ENCODE measurements around the gene SLIT3.

The SLIT3 gene

DNA sequence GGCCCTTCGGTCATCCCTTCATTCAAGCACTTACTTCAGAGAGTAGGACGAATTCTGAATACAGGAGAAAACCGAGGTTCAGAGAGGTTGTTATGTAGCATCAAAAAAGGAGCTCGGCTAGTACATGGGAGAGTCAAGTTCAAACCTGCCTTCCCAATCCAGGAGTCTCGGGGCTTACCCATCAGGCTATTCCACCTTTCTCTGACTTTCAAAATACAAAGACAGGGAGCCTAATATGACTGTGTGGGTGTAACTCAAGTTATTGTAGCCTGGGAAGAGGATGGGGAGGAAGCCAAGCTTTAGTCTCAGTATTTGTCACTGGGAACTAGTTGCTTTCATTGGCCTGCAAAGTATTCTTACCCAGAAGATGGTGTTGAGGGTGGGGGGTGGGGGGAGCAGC is 447.0 kb downstream of the SLIT3 start:
- peaks cover 15% of the 10 kb centered on the region for H3K27me3 ChIP-seq (ENCODE audit: insufficient read depth, poor library complexity, severe bottlenecking)
- DNase-seq (ENCODE audit: low read depth in 1 of 2, low spot score in 1 of 2), result no peak
- no peak overlapping the region for H3K27ac ChIP-seq (replicated peaks)
- H3K4me3 ChIP-seq (replicated peaks; ENCODE audit: insufficient read depth, low read length), result no peak overlapping the region
- TF ChIP-seq SPI1 (IDR thresholded peaks at IDR 0.05; ENCODE audit: borderline replicate concordance, low read depth) (no peak), CTCF (IDR thresholded peaks at IDR 0.05; ENCODE audit: insufficient read depth, low read length) (no peak), POLR2AphosphoS5 (IDR thresholded peaks at IDR 0.05; ENCODE audit: low read depth) (no peak), GABPA (IDR thresholded peaks at IDR 0.05; ENCODE audit: low read depth) (no peak)
- TF ChIP-seq, protein P1, sequence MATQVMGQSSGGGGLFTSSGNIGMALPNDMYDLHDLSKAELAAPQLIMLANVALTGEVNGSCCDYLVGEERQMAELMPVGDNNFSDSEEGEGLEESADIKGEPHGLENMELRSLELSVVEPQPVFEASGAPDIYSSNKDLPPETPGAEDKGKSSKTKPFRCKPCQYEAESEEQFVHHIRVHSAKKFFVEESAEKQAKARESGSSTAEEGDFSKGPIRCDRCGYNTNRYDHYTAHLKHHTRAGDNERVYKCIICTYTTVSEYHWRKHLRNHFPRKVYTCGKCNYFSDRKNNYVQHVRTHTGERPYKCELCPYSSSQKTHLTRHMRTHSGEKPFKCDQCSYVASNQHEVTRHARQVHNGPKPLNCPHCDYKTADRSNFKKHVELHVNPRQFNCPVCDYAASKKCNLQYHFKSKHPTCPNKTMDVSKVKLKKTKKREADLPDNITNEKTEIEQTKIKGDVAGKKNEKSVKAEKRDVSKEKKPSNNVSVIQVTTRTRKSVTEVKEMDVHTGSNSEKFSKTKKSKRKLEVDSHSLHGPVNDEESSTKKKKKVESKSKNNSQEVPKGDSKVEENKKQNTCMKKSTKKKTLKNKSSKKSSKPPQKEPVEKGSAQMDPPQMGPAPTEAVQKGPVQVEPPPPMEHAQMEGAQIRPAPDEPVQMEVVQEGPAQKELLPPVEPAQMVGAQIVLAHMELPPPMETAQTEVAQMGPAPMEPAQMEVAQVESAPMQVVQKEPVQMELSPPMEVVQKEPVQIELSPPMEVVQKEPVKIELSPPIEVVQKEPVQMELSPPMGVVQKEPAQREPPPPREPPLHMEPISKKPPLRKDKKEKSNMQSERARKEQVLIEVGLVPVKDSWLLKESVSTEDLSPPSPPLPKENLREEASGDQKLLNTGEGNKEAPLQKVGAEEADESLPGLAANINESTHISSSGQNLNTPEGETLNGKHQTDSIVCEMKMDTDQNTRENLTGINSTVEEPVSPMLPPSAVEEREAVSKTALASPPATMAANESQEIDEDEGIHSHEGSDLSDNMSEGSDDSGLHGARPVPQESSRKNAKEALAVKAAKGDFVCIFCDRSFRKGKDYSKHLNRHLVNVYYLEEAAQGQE (IDR thresholded peaks at IDR 0.05; ENCODE audit: insufficient replicate concordance, low read depth), result no peak

GRCh38 chr5:168852329-168852728 is 448.6 kb downstream of the SLIT3 start:
- no peak overlapping the region for H3K4me3 ChIP-seq (replicated peaks; ENCODE audit: insufficient read depth, low read length)
- H3K27ac ChIP-seq (replicated peaks), result no peak overlapping the region
- TF ChIP-seq POLR2AphosphoS5 (IDR thresholded peaks at IDR 0.05; ENCODE audit: low read depth) (no peak), GABPA (IDR thresholded peaks at IDR 0.05; ENCODE audit: low read depth) (no peak), SPI1 (IDR thresholded peaks at IDR 0.05; ENCODE audit: borderline replicate concordance, low read depth) (no peak), CTCF (IDR thresholded peaks at IDR 0.05; ENCODE audit: insufficient read depth, low read length) (no peak)
- peaks cover 15% of the 10 kb centered on the region for H3K27me3 ChIP-seq (ENCODE audit: insufficient read depth, poor library complexity, severe bottlenecking)
- DNase-seq (ENCODE audit: low read depth in 1 of 2, low spot score in 1 of 2), result no peak

GRCh38 chr5:168851902-168852321 is 449.0 kb downstream of the SLIT3 start:
- Histone ChIP-seq H3K27me3 (ENCODE audit: insufficient read depth, poor library complexity, severe bottlenecking) (peaks cover 15% of the 10 kb centered on the region), H3K27ac (replicated peaks) (no peak overlapping the region), H3K4me3 (replicated peaks; ENCODE audit: insufficient read depth, low read length) (no peak overlapping the region)
- TF ChIP-seq GABPA (IDR thresholded peaks at IDR 0.05; ENCODE audit: low read depth) (no peak), POLR2AphosphoS5 (IDR thresholded peaks at IDR 0.05; ENCODE audit: low read depth) (no peak), SPI1 (IDR thresholded peaks at IDR 0.05; ENCODE audit: borderline replicate concordance, low read depth) (no peak), CTCF (IDR thresholded peaks at IDR 0.05; ENCODE audit: insufficient read depth, low read length) (no peak)
- TF ChIP-seq, protein P1 (IDR thresholded peaks at IDR 0.05; ENCODE audit: insufficient replicate concordance, low read depth), result no peak
- DNase-seq (ENCODE audit: low read depth in 1 of 2, low spot score in 1 of 2), result peak in 1 of 2 experiments; percentile 15

- H3K27me3 ChIP-seq (ENCODE audit: insufficient read depth, poor library complexity, severe bottlenecking), result peaks cover 15% of the 10 kb centered on the region
Observed at GRCh38 chr5:168850683-168851082, 450.3 kb downstream of the SLIT3 start.

More at GRCh38 chr5:168850683-168851082, 450.3 kb downstream of the SLIT3 start:
- TF ChIP-seq POLR2AphosphoS5 (IDR thresholded peaks at IDR 0.05; ENCODE audit: low read depth) (no peak), CTCF (IDR thresholded peaks at IDR 0.05; ENCODE audit: insufficient read depth, low read length) (no peak), GABPA (IDR thresholded peaks at IDR 0.05; ENCODE audit: low read depth) (no peak), SPI1 (IDR thresholded peaks at IDR 0.05; ENCODE audit: borderline replicate concordance, low read depth) (no peak)
- TF ChIP-seq, protein P1 (IDR thresholded peaks at IDR 0.05; ENCODE audit: insufficient replicate concordance, low read depth), result no peak
- no peak for DNase-seq (ENCODE audit: low read depth in 1 of 2, low spot score in 1 of 2)
- H3K4me3 ChIP-seq (replicated peaks; ENCODE audit: insufficient read depth, low read length), result no peak overlapping the region
- H3K27ac ChIP-seq (replicated peaks), result no peak overlapping the region
